ENCODE results near the gene BTBD8. TPM values are rescaled to one million over a fixed set of nuclear protein-coding genes. Genes with fewer than 3 reads are reported as not detected.

Gene BTBD8
- total and polyA plus RNA-seq, 3 donors from 2014 or later = 4.5 to 15.3 (median 14.6) TPM

GRCh38 chr1:92118826-92119225 is 38.7 kb downstream of the BTBD8 start:
- no peak overlapping the region for H3K4me3 ChIP-seq
- H3K27ac ChIP-seq = no peak overlapping the region
- WGBS, 2 donors = 65 to 67% methylated on average over 3 of the region's 3 CpGs
- TF ChIP-seq POLR2A (IDR thresholded peaks at IDR 0.05) = no peak
- no peak for DNase-seq
- intact Hi-C loops (cut with DNase I; ENCODE audit: low total_unique reads) = no loop called here
- H3K9me3 ChIP-seq = no peaks in the 10 kb centered on the region
- peaks cover 3% of the 10 kb centered on the region for H3K4me1 ChIP-seq
- H3K27me3 ChIP-seq = no peaks in the 10 kb centered on the region
- no peaks in the 10 kb centered on the region for H3K36me3 ChIP-seq (ENCODE audit: low read depth, missing control alignments)

- intact Hi-C loops (cut with DNase I; ENCODE audit: low total_unique reads) = no loop called here
- peak overlapping the region in 1 of 2 donors; percentile 24 for H3K27ac ChIP-seq
- peaks cover 10% of the 10 kb centered on the region for H3K4me1 ChIP-seq
- no peaks in the 10 kb centered on the region for H3K9me3 ChIP-seq
- H3K27me3 ChIP-seq = no peaks in the 10 kb centered on the region
- 20 to 42% methylated on average over 3 of the region's 3 CpGs for WGBS, 2 donors
- no peak overlapping the region for H3K4me3 ChIP-seq
- no peaks in the 10 kb centered on the region for H3K36me3 ChIP-seq (ENCODE audit: low read depth, missing control alignments)
- TF ChIP-seq POLR2A (IDR thresholded peaks at IDR 0.05) (no peak), CTCF (IDR thresholded peaks at IDR 0.05) (no peak)
- DNase-seq = no peak
Measured at GRCh38 chr1:92123868-92124267, 43.7 kb downstream of the BTBD8 start.

GRCh38 chr1:92125204-92125603 is 45.1 kb downstream of the BTBD8 start:
- Histone ChIP-seq H3K36me3 (ENCODE audit: low read depth, missing control alignments) (no peaks in the 10 kb centered on the region), H3K27ac (no peak overlapping the region), H3K27me3 (no peaks in the 10 kb centered on the region), H3K4me1 (peaks cover 10% of the 10 kb centered on the region), H3K4me3 (no peak overlapping the region), H3K9me3 (no peaks in the 10 kb centered on the region)
- intact Hi-C loops (cut with DNase I; ENCODE audit: low total_unique reads) = no loop called here
- no peak for DNase-seq
- 55 to 74% methylated on average over 3 to 4 of the region's 4 CpGs for WGBS, 2 donors
- TF ChIP-seq POLR2A (IDR thresholded peaks at IDR 0.05) (no peak), CTCF (IDR thresholded peaks at IDR 0.05) (no peak)

DNA sequence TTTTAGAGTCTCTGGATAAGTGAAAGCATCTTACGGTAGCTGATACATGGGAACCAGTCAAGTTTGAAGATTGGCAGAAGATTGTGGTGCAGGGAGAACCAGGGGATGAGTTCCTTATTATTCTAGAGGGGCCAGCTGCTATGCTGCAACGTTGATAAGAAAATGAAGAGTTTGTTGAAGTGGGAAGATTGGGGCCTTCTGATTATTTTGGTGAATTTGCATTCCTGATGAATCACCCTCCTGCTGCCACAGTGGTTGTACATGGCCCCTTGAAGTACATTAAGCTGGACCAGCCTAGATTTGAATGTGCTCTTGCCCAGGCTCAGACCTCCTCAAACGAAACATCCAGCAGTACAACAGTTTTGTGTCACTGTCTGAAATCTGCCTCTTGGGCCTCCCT is 45.9 kb downstream of the BTBD8 start:
- H3K9me3 ChIP-seq = no peaks in the 10 kb centered on the region
- no peaks in the 10 kb centered on the region for H3K27me3 ChIP-seq
- intact Hi-C loops (cut with DNase I; ENCODE audit: low total_unique reads) = no loop called here
- peaks cover 10% of the 10 kb centered on the region for H3K4me1 ChIP-seq
- H3K27ac ChIP-seq = no peak overlapping the region
- H3K36me3 ChIP-seq (ENCODE audit: low read depth, missing control alignments) = no peaks in the 10 kb centered on the region
- TF ChIP-seq CTCF (IDR thresholded peaks at IDR 0.05) (no peak), POLR2A (IDR thresholded peaks at IDR 0.05) (no peak)
- no peak overlapping the region for H3K4me3 ChIP-seq
- WGBS, 2 donors = 88 to 90% methylated on average over 3 of the region's 3 CpGs
- DNase-seq = no peak

DNA sequence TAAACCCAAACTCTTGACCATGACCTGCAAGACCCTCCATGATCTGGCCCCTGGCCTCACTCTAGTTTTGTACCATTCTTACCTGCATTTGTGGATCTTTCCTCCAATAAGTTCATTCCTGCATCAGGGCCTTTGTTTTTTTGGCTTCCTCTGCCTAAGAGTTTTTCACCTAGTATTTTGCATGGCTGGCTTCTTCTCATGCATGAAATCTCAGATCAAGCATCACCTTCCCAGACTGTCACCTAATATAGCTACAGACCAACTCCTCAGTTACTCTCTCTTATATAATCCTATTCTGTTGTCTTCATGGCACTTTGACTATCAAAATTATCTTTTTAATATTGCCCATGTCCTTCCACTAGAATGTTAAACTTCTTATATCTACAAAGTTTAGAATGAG is 54.2 kb downstream of the BTBD8 start:
- Histone ChIP-seq H3K4me1 (no peaks in the 10 kb centered on the region), H3K4me3 (no peak overlapping the region), H3K9me3 (no peaks in the 10 kb centered on the region), H3K27ac (no peak overlapping the region), H3K36me3 (ENCODE audit: low read depth, missing control alignments) (no peaks in the 10 kb centered on the region), H3K27me3 (no peaks in the 10 kb centered on the region)
- TF ChIP-seq CTCF (IDR thresholded peaks at IDR 0.05) (no peak), POLR2A (IDR thresholded peaks at IDR 0.05) (no peak)
- intact Hi-C loops (cut with DNase I; ENCODE audit: low total_unique reads) = no loop called here
- DNase-seq = no peak

Measured in testis (tissue), 3 donors.